SH-SY5Y (cell line): ENCODE results near the gene GRK6.

Source experiments
- GATA2 ChIP-seq: IDR thresholded peaks from 2 replicates; pipeline ENCODE4 v1.6.1; 2011; ENCODE audit warnings: mild to moderate bottlenecking, low read depth, low read length
- GATA3 ChIP-seq: IDR thresholded peaks from 2 replicates; pipeline ENCODE4 v1.6.1; 2011; ENCODE audit warnings: low read depth, mild to moderate bottlenecking, low read length, moderate library complexity

DNA sequence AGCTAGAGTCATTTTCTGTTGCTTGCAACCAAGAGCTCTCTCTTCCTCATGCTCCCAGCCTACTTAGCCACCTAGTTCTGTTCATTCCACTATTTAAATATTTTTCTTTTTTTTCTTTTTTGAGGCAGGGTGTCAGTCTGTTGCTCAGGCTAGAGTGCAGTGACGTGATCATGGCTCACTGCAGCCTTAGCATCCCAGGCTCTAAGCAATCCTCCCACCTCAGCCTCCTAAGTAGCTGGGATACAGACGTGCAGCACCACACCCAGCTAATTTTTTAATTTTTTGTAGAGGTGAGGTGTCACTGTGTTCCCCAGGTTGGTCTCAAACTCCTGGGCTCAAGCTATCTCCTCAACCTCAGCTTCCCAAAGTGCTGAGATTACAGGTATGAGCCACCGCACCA, 12.0 kb upstream of the GRK6 start:
- no peak for TF ChIP-seq GATA2
- no peak for TF ChIP-seq GATA3
